Measurements from ENCODE around the gene PPARG.

DNA sequence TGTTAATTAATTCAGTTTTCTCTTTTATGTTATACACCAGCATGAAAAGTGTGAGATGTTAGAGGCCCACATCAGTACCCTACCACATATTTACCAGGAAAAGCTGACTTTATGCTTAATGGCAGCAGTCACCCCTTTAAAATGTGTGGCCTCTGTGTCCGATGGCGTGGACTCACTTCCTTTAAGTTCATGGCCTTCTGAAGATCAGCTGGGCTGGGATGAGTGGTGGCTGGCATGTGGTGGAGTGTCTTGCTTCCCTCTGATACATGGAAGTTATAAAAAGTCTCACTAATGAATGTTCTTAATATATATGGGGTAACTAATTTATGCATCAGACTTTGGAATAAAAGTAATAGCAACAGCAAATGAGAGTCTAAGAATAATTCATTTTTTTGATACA is 32.1 kb downstream of the PPARG start:
- TF ChIP-seq, protein P1, sequence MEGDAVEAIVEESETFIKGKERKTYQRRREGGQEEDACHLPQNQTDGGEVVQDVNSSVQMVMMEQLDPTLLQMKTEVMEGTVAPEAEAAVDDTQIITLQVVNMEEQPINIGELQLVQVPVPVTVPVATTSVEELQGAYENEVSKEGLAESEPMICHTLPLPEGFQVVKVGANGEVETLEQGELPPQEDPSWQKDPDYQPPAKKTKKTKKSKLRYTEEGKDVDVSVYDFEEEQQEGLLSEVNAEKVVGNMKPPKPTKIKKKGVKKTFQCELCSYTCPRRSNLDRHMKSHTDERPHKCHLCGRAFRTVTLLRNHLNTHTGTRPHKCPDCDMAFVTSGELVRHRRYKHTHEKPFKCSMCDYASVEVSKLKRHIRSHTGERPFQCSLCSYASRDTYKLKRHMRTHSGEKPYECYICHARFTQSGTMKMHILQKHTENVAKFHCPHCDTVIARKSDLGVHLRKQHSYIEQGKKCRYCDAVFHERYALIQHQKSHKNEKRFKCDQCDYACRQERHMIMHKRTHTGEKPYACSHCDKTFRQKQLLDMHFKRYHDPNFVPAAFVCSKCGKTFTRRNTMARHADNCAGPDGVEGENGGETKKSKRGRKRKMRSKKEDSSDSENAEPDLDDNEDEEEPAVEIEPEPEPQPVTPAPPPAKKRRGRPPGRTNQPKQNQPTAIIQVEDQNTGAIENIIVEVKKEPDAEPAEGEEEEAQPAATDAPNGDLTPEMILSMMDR (IDR thresholded peaks at IDR 0.05) = no peak
- TF ChIP-seq POLR2AphosphoS5 (IDR thresholded peaks at IDR 0.05) = no peak

All from suprapubic skin (tissue), 3 donors.